NCI-H526 (cell line): ENCODE data around the gene SGMS2.
"Not testable (repeated sequence)": the region's sequence is repeated elsewhere in the genome, so short reads cannot be mapped to it uniquely, and the experiment has no call there.

Source experiments
- DNase-seq, 2 experiments: peaks; one replicate each; lab custom pipeline; 2025; lab: John Stamatoyannopoulos, UW

Gene SGMS2

GRCh38 chr4:107866726-107867125 lies 42.0 kb downstream of the SGMS2 start:
- DNase-seq, result no peak

- no peak for DNase-seq
Measured at GRCh38 chr4:107870236-107870635, 45.5 kb downstream of the SGMS2 start.

GRCh38 chr4:107870916-107871786 lies 46.4 kb downstream of the SGMS2 start:
- no peak for DNase-seq

GRCh38 chr4:107874024-107874423 lies 49.3 kb downstream of the SGMS2 start:
- no peak for DNase-seq

- DNase-seq, result no peak
Measured at GRCh38 chr4:107876099-107876498, 51.4 kb downstream of the SGMS2 start.

GRCh38 chr4:107877361-107877760 lies 52.6 kb downstream of the SGMS2 start:
- no peak for DNase-seq

GRCh38 chr4:107885865-107886264 lies 61.1 kb downstream of the SGMS2 start:
- DNase-seq, result no peak

- DNase-seq, result no peak
Measured at GRCh38 chr4:107888237-107888636, 63.5 kb downstream of the SGMS2 start.

GRCh38 chr4:107890779-107891178 lies 66.0 kb downstream of the SGMS2 start:
- DNase-seq, result no peak

GRCh38 chr4:107891299-107891698 lies 66.6 kb downstream of the SGMS2 start:
- no peak for DNase-seq

GRCh38 chr4:107893171-107894137 lies 68.7 kb downstream of the SGMS2 start:
- DNase-seq, result no peak

- DNase-seq, result no peak
Measured at GRCh38 chr4:107894138-107894603, 69.4 kb downstream of the SGMS2 start.

- DNase-seq, result no peak
Measured at GRCh38 chr4:107896158-107896645, 71.5 kb downstream of the SGMS2 start.

GRCh38 chr4:107896646-107897045 lies 71.9 kb downstream of the SGMS2 start:
- no peak for DNase-seq

GRCh38 chr4:107897823-107898222 lies 73.1 kb downstream of the SGMS2 start:
- no peak for DNase-seq

- DNase-seq, result no peak
Measured at GRCh38 chr4:107900067-107900466, 75.3 kb downstream of the SGMS2 start.

- DNase-seq, result no peak
Measured at GRCh38 chr4:107900508-107900907, 75.8 kb downstream of the SGMS2 start.

- no peak for DNase-seq
Measured at GRCh38 chr4:107901213-107901934, 76.6 kb downstream of the SGMS2 start.

GRCh38 chr4:107902715-107903114 lies 78.0 kb downstream of the SGMS2 start:
- no peak for DNase-seq

GRCh38 chr4:107905082-107905481 lies 80.3 kb downstream of the SGMS2 start:
- DNase-seq, result not testable (repeated sequence)

GRCh38 chr4:107906458-107907100 lies 81.8 kb downstream of the SGMS2 start:
- DNase-seq, result no peak
